ENCODE measurements around the gene IL6R.

GRCh38 chr1:154404511-154404931 is 622 bp upstream of the IL6R start:
- no peak for TF ChIP-seq POLR2AphosphoS5 (IDR thresholded peaks at IDR 0.05; ENCODE audit: borderline replicate concordance, low read depth, low read length)
- no peak for TF ChIP-seq EZH2 (IDR thresholded peaks at IDR 0.05)
- TF ChIP-seq FOXP2 (optimal IDR thresholded peaks at IDR 0.05; ENCODE audit: control extremely low read depth, extremely low read length, insufficient read depth) = no peak

Data from SK-N-MC (cell line).